ENCODE data around the gene TMEM233. TPM values are rescaled to one million over a fixed set of nuclear protein-coding genes. Genes with fewer than 3 reads are reported as not detected.
A peak's percentile ranks its signal among the peaks of the same experiment; 100 is the strongest.

Gene TMEM233
- total and polyA plus RNA-seq, 9 of the 15 experiments (the other 6 are each of a cell fraction or from before 2014, with no cell fraction given), result 0.04 to 0.17 (median 0.07) TPM; not detected in 2

DNA sequence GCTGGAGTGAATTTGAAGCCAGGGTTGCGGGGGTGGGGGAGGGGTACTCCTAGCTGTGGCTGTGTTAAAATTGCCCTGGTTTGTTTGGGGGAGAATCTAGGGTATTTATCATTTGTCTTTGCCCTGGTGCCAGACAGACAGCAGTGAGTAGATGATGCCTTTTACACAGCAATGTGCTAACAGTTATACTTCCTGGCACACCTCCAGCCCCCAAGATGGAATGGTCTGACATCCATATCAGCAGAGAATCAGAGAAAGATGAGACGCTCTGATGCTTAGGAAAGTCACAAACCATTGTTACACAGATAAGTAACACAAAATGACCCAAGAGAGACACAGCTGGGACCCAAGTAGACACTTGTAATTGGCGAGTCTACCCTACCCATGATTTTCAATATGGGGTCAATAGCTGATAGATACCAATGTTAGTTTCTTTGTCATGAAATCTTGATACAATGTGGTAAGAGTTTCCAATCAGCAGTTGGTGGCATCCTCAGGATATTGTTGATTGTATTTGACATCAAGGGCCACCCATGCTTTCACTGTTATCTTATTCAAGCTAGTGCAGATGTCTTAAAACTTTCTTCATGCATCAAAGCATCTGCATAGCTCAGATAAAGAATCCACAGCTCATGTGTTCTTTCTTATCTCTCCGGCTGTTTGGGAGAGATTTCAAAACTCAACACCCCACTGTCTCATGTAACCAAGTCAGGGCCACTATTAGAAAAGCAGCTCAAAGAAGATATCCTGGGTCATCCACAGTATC is 71.8 kb downstream of the TMEM233 start (continued):
- TF ChIP-seq, protein P1, sequence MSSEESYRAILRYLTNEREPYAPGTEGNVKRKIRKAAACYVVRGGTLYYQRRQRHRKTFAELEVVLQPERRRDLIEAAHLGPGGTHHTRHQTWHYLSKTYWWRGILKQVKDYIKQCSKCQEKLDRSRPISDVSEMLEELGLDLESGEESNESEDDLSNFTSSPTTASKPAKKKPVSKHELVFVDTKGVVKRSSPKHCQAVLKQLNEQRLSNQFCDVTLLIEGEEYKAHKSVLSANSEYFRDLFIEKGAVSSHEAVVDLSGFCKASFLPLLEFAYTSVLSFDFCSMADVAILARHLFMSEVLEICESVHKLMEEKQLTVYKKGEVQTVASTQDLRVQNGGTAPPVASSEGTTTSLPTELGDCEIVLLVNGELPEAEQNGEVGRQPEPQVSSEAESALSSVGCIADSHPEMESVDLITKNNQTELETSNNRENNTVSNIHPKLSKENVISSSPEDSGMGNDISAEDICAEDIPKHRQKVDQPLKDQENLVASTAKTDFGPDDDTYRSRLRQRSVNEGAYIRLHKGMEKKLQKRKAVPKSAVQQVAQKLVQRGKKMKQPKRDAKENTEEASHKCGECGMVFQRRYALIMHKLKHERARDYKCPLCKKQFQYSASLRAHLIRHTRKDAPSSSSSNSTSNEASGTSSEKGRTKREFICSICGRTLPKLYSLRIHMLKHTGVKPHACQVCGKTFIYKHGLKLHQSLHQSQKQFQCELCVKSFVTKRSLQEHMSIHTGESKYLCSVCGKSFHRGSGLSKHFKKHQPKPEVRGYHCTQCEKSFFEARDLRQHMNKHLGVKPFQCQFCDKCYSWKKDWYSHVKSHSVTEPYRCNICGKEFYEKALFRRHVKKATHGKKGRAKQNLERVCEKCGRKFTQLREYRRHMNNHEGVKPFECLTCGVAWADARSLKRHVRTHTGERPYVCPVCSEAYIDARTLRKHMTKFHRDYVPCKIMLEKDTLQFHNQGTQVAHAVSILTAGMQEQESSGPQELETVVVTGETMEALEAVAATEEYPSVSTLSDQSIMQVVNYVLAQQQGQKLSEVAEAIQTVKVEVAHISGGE (CRISPR knock-in tag; IDR thresholded peaks at IDR 0.05), result peak in 1 of 3 experiments; percentile 92; a peak in 2 of 6 replicates
- TF ChIP-seq, protein P2, sequence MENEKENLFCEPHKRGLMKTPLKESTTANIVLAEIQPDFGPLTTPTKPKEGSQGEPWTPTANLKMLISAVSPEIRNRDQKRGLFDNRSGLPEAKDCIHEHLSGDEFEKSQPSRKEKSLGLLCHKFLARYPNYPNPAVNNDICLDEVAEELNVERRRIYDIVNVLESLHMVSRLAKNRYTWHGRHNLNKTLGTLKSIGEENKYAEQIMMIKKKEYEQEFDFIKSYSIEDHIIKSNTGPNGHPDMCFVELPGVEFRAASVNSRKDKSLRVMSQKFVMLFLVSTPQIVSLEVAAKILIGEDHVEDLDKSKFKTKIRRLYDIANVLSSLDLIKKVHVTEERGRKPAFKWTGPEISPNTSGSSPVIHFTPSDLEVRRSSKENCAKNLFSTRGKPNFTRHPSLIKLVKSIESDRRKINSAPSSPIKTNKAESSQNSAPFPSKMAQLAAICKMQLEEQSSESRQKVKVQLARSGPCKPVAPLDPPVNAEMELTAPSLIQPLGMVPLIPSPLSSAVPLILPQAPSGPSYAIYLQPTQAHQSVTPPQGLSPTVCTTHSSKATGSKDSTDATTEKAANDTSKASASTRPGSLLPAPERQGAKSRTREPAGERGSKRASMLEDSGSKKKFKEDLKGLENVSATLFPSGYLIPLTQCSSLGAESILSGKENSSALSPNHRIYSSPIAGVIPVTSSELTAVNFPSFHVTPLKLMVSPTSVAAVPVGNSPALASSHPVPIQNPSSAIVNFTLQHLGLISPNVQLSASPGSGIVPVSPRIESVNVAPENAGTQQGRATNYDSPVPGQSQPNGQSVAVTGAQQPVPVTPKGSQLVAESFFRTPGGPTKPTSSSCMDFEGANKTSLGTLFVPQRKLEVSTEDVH (IDR thresholded peaks at IDR 0.05; ENCODE audit: low read depth, partially characterized antibody), result peak; percentile 72
- no peak for TF ChIP-seq NR2C2 (CRISPR knock-in tag; IDR thresholded peaks at IDR 0.05)
- TF ChIP-seq NR2C2 (tag; IDR thresholded peaks at IDR 0.05), result peak; percentile 51
- no peak for TF ChIP-seq SRSF1 (IDR thresholded peaks at IDR 0.05; ENCODE audit: low read depth, low read length)
- no peak for TF ChIP-seq ZC3H8 (IDR thresholded peaks at IDR 0.05)
- no peak for TF ChIP-seq SETDB1 (IDR thresholded peaks at IDR 0.05; ENCODE audit: low read length)
- TF ChIP-seq ZFP1 (CRISPR knock-in tag; IDR thresholded peaks at IDR 0.05), result peak; percentile 53; the same call in 1 of the 2 replicates
- TF ChIP-seq MLLT1 (IDR thresholded peaks at IDR 0.05), result peak in 1 of 2 experiments; percentile 58; a peak in 2 of 4 replicates
- TF ChIP-seq STAT5B (CRISPR knock-in tag; IDR thresholded peaks at IDR 0.05), result no peak
- TF ChIP-seq HMBOX1 (IDR thresholded peaks at IDR 0.05), result peak; percentile 84
- peak; percentile 93 for TF ChIP-seq MEF2D (tag; conservative IDR thresholded peaks at IDR 0.05; ENCODE audit: low read depth)
- no peak for TF ChIP-seq TBP (optimal IDR thresholded peaks at IDR 0.05; ENCODE audit: low read depth, low read length)
- no peak; the same call in 1 of the 2 replicates for TF ChIP-seq NR2C1 (IDR thresholded peaks at IDR 0.05)
- peak; percentile 88 for TF ChIP-seq NR2C1 (tag; IDR thresholded peaks at IDR 0.05)
- TF ChIP-seq ZFP36 (IDR thresholded peaks at IDR 0.05; ENCODE audit: low read depth, low read length, partially characterized antibody), result no peak
- peak; percentile 100 for TF ChIP-seq SMARCE1 (IDR thresholded peaks at IDR 0.05)
- no peak for TF ChIP-seq POLR2AphosphoS2 (IDR thresholded peaks at IDR 0.05; ENCODE audit: low read length)
- no peak for TF ChIP-seq MTF1 (CRISPR knock-in tag; IDR thresholded peaks at IDR 0.05; ENCODE audit: borderline replicate concordance)

Data from K562 (cell line).